ENCODE results near the gene ZFAND3. TPM values are rescaled to one million over a fixed set of nuclear protein-coding genes. Genes with fewer than 3 reads are reported as not detected.

ZFAND3 gene
- total RNA-seq, 1 experiment from 2014 or later = 47.2 TPM

- peaks cover 4 to 15% of the 10 kb centered on the region in 2 experiments; a peak in 3 of 4 replicates for H3K4me1 ChIP-seq (ENCODE audit: control insufficient read depth in 1 of 2, insufficient read depth in 2 of 2, low read length in 2 of 2)
- H4K20me1 ChIP-seq (ENCODE audit: insufficient read depth) = no peaks in the 10 kb centered on the region; the same call in 1 of the 2 replicates
- H3K27me3 ChIP-seq (ENCODE audit: insufficient read depth, low read length) = no peaks in the 10 kb centered on the region
- H3K27ac ChIP-seq (ENCODE audit: low read depth, low read length) = no peak overlapping the region
- CTCF ChIA-PET = no interaction called here
- POLR2A ChIA-PET = no interaction called here
- RAD21 ChIA-PET (ENCODE audit: low non-redundant PET in 1 of 2, low total read pairs in 2 of 2, uncharacterized antibody in 2 of 2, unreplicated experiment in 2 of 2) = no interaction called here
- no peak overlapping the region for H3K9ac ChIP-seq (ENCODE audit: low read length)
- BruUV-seq (replicated peaks) = no TSS peak
- ATAC-seq (no peak), DNase-seq (ENCODE audit: low read depth, low spot score) (no peak)
- H3K9me3 ChIP-seq (ENCODE audit: control insufficient read depth in 1 of 2, insufficient read depth in 1 of 2, low read depth in 1 of 2, low read length in 2 of 2) = no peaks in the 10 kb centered on the region
- TF ChIP-seq POLR2AphosphoS5 (IDR thresholded peaks at IDR 0.05; ENCODE audit: low read depth, low read length) = no peak
- TF ChIP-seq MAX (IDR thresholded peaks at IDR 0.05) = no peak
- TF ChIP-seq CEBPB (IDR thresholded peaks at IDR 0.05; ENCODE audit: low read depth) = no peak
- no peak for TF ChIP-seq SIN3A (IDR thresholded peaks at IDR 0.05; ENCODE audit: low read depth)
- no peak for TF ChIP-seq EZH2 (IDR thresholded peaks at IDR 0.05)
- TF ChIP-seq JUND (IDR thresholded peaks at IDR 0.05) = no peak
- no peak for TF ChIP-seq FOSL1 (IDR thresholded peaks at IDR 0.05; ENCODE audit: low read depth)
- no peak for TF ChIP-seq POLR2A (IDR thresholded peaks at IDR 0.05; ENCODE audit: borderline replicate concordance, extremely low read depth, insufficient read depth, insufficient read length)
- TF ChIP-seq SP1 (IDR thresholded peaks at IDR 0.05; ENCODE audit: low read depth) = no peak
- no peak for TF ChIP-seq CBX3 (IDR thresholded peaks at IDR 0.05; ENCODE audit: low read depth)
- TF ChIP-seq ZBTB33 (IDR thresholded peaks at IDR 0.05; ENCODE audit: extremely low read depth, insufficient replicate concordance, low read length) = no peak
- intact Hi-C loops (cut with micrococcal nuclease) = no loop called here
- peaks cover 79% of the 10 kb centered on the region for H3K79me2 ChIP-seq (ENCODE audit: insufficient read depth, low read length)
- H3K4me3 ChIP-seq (replicated peaks in 1 of 2; ENCODE audit: low read depth in 1 of 2, low read length in 2 of 2) = no peak overlapping the region
- H2AFZ ChIP-seq (ENCODE audit: low read depth, low read length, poor library complexity, severe bottlenecking) = no peak overlapping the region
- H3K4me2 ChIP-seq (ENCODE audit: low read length) = no peak overlapping the region
- H3K9me2 ChIP-seq (ENCODE audit: insufficient read depth) = no peaks in the 10 kb centered on the region
- no peaks in the 10 kb centered on the region for H3K36me3 ChIP-seq (ENCODE audit: control insufficient read depth in 1 of 2, insufficient read depth in 2 of 2, low read length in 2 of 2)
Measured at GRCh38 chr6:37822851-37823682, 3.5 kb downstream of the ZFAND3 start.
